AG08396 (cell line): ENCODE measurements around the gene CSF2RB.

Source experiments
- DNase-seq: peaks from one replicate; pipeline ENCODE4 v3.0.0; 2012; ENCODE audit warnings: low spot score, mixed read lengths

The CSF2RB gene

GRCh38 chr22:36913427-36914389 is at the start of gene CSF2RB:
CSF2RB (plus strand) TSS chr22:36913628; CDS start chr22:36922208, 8,580 bp downstream.
- DNase-seq = no peak

- no peak for DNase-seq
Measured at GRCh38 chr22:36863979-36864378, 49.4 kb upstream of the CSF2RB start.

GRCh38 chr22:36864454-36865215 is 48.8 kb upstream of the CSF2RB start:
- DNase-seq = no peak

- DNase-seq = no peak
Measured at GRCh38 chr22:36865346-36865745, 48.1 kb upstream of the CSF2RB start.

GRCh38 chr22:36867695-36868094 is 45.7 kb upstream of the CSF2RB start:
- no peak for DNase-seq

GRCh38 chr22:36868546-36869181 is 44.8 kb upstream of the CSF2RB start:
- no peak for DNase-seq

GRCh38 chr22:36870250-36870649 is 43.2 kb upstream of the CSF2RB start:
- no peak for DNase-seq

- no peak for DNase-seq
Measured at GRCh38 chr22:36871669-36872081, 41.8 kb upstream of the CSF2RB start.

GRCh38 chr22:36872084-36872483 is 41.3 kb upstream of the CSF2RB start:
- no peak for DNase-seq

- DNase-seq = no peak
Measured at GRCh38 chr22:36872866-36873498, 40.4 kb upstream of the CSF2RB start.

- DNase-seq = peak; percentile 76
Measured at GRCh38 chr22:36873614-36874308, 39.7 kb upstream of the CSF2RB start.

GRCh38 chr22:36874309-36874696 is 39.1 kb upstream of the CSF2RB start:
- DNase-seq = no peak

GRCh38 chr22:36874736-36875135 is 38.7 kb upstream of the CSF2RB start:
- DNase-seq = no peak

GRCh38 chr22:36875741-36876140 is 37.7 kb upstream of the CSF2RB start:
- DNase-seq = no peak

- DNase-seq = peak; percentile 25
Measured at GRCh38 chr22:36879775-36880174, 33.7 kb upstream of the CSF2RB start.

- no peak for DNase-seq
Measured at GRCh38 chr22:36881504-36882245, 31.8 kb upstream of the CSF2RB start.

- no peak for DNase-seq
Measured at GRCh38 chr22:36884349-36885158, 28.9 kb upstream of the CSF2RB start.

GRCh38 chr22:36885474-36885873 is 28.0 kb upstream of the CSF2RB start:
- DNase-seq = no peak

- no peak for DNase-seq
Measured at GRCh38 chr22:36886016-36886415, 27.4 kb upstream of the CSF2RB start.

- no peak for DNase-seq
Measured at GRCh38 chr22:36887162-36887561, 26.3 kb upstream of the CSF2RB start.
